ENCODE data around the gene POFUT2.

DNA sequence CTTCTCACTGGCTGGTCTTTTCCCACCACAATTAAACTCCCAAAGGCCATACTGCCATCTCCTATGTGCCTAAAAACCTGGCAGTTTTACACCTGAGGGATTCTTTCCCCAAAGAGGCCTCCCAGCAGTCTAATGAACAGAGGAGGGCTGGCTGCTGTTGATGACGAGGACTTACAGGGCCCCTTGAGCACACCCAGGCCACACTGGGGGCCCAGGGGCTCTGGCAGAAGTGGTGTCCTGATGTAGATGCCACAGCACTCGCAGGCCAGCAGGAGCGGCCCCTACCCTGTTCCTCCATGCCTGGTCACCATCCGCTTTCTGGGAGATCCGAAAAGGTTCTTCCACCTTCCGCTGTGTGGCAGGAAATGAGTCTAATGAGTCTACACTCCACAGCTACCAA, 24.2 kb downstream of the POFUT2 start:
- TF ChIP-seq POLR2A (IDR thresholded peaks at IDR 0.05), result no peak
- TF ChIP-seq, protein P1, sequence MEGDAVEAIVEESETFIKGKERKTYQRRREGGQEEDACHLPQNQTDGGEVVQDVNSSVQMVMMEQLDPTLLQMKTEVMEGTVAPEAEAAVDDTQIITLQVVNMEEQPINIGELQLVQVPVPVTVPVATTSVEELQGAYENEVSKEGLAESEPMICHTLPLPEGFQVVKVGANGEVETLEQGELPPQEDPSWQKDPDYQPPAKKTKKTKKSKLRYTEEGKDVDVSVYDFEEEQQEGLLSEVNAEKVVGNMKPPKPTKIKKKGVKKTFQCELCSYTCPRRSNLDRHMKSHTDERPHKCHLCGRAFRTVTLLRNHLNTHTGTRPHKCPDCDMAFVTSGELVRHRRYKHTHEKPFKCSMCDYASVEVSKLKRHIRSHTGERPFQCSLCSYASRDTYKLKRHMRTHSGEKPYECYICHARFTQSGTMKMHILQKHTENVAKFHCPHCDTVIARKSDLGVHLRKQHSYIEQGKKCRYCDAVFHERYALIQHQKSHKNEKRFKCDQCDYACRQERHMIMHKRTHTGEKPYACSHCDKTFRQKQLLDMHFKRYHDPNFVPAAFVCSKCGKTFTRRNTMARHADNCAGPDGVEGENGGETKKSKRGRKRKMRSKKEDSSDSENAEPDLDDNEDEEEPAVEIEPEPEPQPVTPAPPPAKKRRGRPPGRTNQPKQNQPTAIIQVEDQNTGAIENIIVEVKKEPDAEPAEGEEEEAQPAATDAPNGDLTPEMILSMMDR (IDR thresholded peaks at IDR 0.05), result no peak

Data from adrenal gland (tissue), 5 donors.